H9 (cell line): ENCODE measurements around the gene SYNGAP1. TPM values are rescaled to one million over a fixed set of nuclear protein-coding genes. Genes with fewer than 3 reads are reported as not detected.

ENCODE experiments used
- DNase-seq: peaks from one replicate; pipeline ENCODE4 v3.0.0-alpha.2; 2017
- H2AFZ ChIP-seq: one replicate; pipeline ENCODE4 v1.6.1; 2013; ENCODE audit warnings: mild to moderate bottlenecking, low read length, control low read depth, moderate library complexity
- H2AK5ac ChIP-seq: 2 replicates; pipeline ENCODE4 v1.6.1; 2013; ENCODE audit warnings: low read length, control low read depth, mixed read lengths; ENCODE audit not compliant: insufficient read length
- H2BK120ac ChIP-seq: one replicate; pipeline ENCODE4 v1.6.1; 2013; ENCODE audit warnings: low read depth, mild to moderate bottlenecking, low read length, control low read depth, inconsistent platforms; ENCODE audit not compliant: poor library complexity, severe bottlenecking
- H2BK12ac ChIP-seq: 2 replicates; pipeline ENCODE4 v1.6.1; 2013; ENCODE audit warnings: low read length, control low read depth, mixed read lengths, low read depth; ENCODE audit not compliant: insufficient read length
- H2BK15ac ChIP-seq: 2 replicates; pipeline ENCODE4 v1.6.1; 2013; ENCODE audit warnings: low read depth, low read length, control low read depth
- H2BK20ac ChIP-seq: one replicate; pipeline ENCODE4 v1.6.1; 2013; ENCODE audit warnings: low read depth, mild to moderate bottlenecking, low read length, control low read depth, inconsistent platforms; ENCODE audit not compliant: poor library complexity, severe bottlenecking
- H2BK5ac ChIP-seq: 2 replicates; pipeline ENCODE4 v1.6.1; 2013; ENCODE audit warnings: low read length, control low read depth, mixed read lengths; ENCODE audit not compliant: insufficient read length
- H3K14ac ChIP-seq: 2 replicates; pipeline ENCODE4 v1.6.1; 2013; ENCODE audit warnings: low read length, control low read depth; ENCODE audit not compliant: insufficient read depth
- H3K18ac ChIP-seq: 2 replicates; pipeline ENCODE4 v1.6.1; 2013; ENCODE audit warnings: low read depth, mild to moderate bottlenecking, mixed read lengths, low read length, control low read depth; ENCODE audit not compliant: insufficient read length
- H3K23ac ChIP-seq: 2 replicates; pipeline ENCODE4 v1.6.1; 2013; ENCODE audit warnings: low read length, control low read depth, mixed read lengths, low read depth; ENCODE audit not compliant: insufficient read length
- H3K23me2 ChIP-seq: 2 replicates; pipeline ENCODE4 v1.6.1; 2013; ENCODE audit warnings: low read depth, mild to moderate bottlenecking, mixed read lengths, low read length, control low read depth; ENCODE audit not compliant: insufficient read length, poor library complexity, severe bottlenecking
- H3K27ac ChIP-seq: 2 replicates; pipeline ENCODE4 v1.5.1; 2013; ENCODE audit warnings: low read length, control low read depth, mixed read lengths, low read depth; ENCODE audit not compliant: insufficient read length
- H3K27me3 ChIP-seq: 2 replicates; pipeline ENCODE4 v1.6.1; 2013; ENCODE audit warnings: low read length, control low read depth, inconsistent platforms; ENCODE audit not compliant: insufficient read depth
- H3K4ac ChIP-seq: 2 replicates; pipeline ENCODE4 v1.6.1; 2013; ENCODE audit warnings: low read depth, mild to moderate bottlenecking, control low read depth, inconsistent platforms, low read length, moderate library complexity
- H3K4me1 ChIP-seq: 2 replicates; pipeline ENCODE4 v1.6.1; 2013; ENCODE audit warnings: low read length, control low read depth, inconsistent platforms; ENCODE audit not compliant: insufficient read depth
- H3K4me2 ChIP-seq: 2 replicates; pipeline ENCODE4 v1.6.1; 2013; ENCODE audit warnings: low read length, control low read depth, mixed read lengths; ENCODE audit not compliant: insufficient read length, insufficient read depth
- H3K56ac ChIP-seq: 2 replicates; pipeline ENCODE4 v1.6.1; 2013; ENCODE audit warnings: low read depth, mild to moderate bottlenecking, mixed read lengths, low read length, control low read depth; ENCODE audit not compliant: insufficient read length
- H3K79me1 ChIP-seq: 2 replicates; pipeline ENCODE4 v1.6.1; 2013; ENCODE audit warnings: low read depth, mild to moderate bottlenecking, moderate library complexity, low read length, control low read depth, inconsistent platforms; ENCODE audit not compliant: insufficient read depth, poor library complexity, severe bottlenecking
- H3K79me2 ChIP-seq: 2 replicates; pipeline ENCODE4 v1.6.1; 2013; ENCODE audit warnings: low read length, control low read depth, inconsistent platforms; ENCODE audit not compliant: insufficient read depth
- H3K9ac ChIP-seq: 2 replicates; pipeline ENCODE4 v1.6.1; 2013; ENCODE audit warnings: low read length, control low read depth, mixed read lengths; ENCODE audit not compliant: insufficient read length; ENCODE audit errors: extremely low read depth
- H3K9me3 ChIP-seq: one replicate; pipeline ENCODE4 v1.6.1; 2013; ENCODE audit warnings: low read depth, low read length, inconsistent platforms; ENCODE audit not compliant: control insufficient read depth
- H3T11ph ChIP-seq: one replicate; pipeline ENCODE4 v1.6.1; 2013; ENCODE audit warnings: mild to moderate bottlenecking, low read length, control low read depth, inconsistent platforms
- H4K20me1 ChIP-seq: one replicate; pipeline ENCODE4 v1.6.1; 2013; ENCODE audit not compliant: control insufficient read depth, insufficient read length, insufficient read depth
- H4K5ac ChIP-seq: 2 replicates; pipeline ENCODE4 v1.6.1; 2013; ENCODE audit warnings: low read depth, mild to moderate bottlenecking, mixed read lengths, low read length, control low read depth; ENCODE audit not compliant: insufficient read length
- H4K8ac ChIP-seq: replicated peaks from 2 replicates; pipeline ENCODE4 v1.6.1; 2013; ENCODE audit warnings: low read length, control low read depth, mixed read lengths, low read depth; ENCODE audit not compliant: insufficient read length
- H4K91ac ChIP-seq: 2 replicates; pipeline ENCODE4 v1.6.1; 2013; ENCODE audit warnings: low read depth, mild to moderate bottlenecking, moderate library complexity, mixed read lengths, low read length, control low read depth; ENCODE audit not compliant: insufficient read length
- H3K27ac Mint-ChIP-seq, 3 experiments: 2 replicates in 2 of 3; 3 replicates in 1 of 3; pipeline ENCODE4 v1.8.0; 2020 to 2021; ENCODE audit warnings: mixed read lengths in 3 of 3, mild to moderate bottlenecking in 1 of 3, moderate library complexity in 1 of 3
- H3K27me3 Mint-ChIP-seq: 2 replicates; pipeline ENCODE4 v1.8.0; 2021; ENCODE audit warnings: low read depth, mild to moderate bottlenecking, moderate library complexity, mixed read lengths
- H3K36me3 Mint-ChIP-seq, 3 experiments: 2 replicates in 2 of 3; 3 replicates in 1 of 3; pipeline ENCODE4 v1.8.0; 2020 to 2021; ENCODE audit warnings: low read depth in 3 of 3, mixed read lengths in 3 of 3; ENCODE audit not compliant: insufficient read depth in 1 of 3
- H3K4me1 Mint-ChIP-seq, 2 experiments: 2 replicates each; pipeline ENCODE4 v1.8.0; 2020; ENCODE audit warnings: mixed read lengths in 2 of 2
- H3K4me3 Mint-ChIP-seq, 2 experiments: 2 replicates in 1 of 2; 3 replicates in 1 of 2; pipeline ENCODE4 v1.8.0; 2020 to 2021; ENCODE audit warnings: mild to moderate bottlenecking in 2 of 2, mixed read lengths in 2 of 2, moderate library complexity in 1 of 2
- H3K9me3 Mint-ChIP-seq, 2 experiments: 2 replicates in 1 of 2; 3 replicates in 1 of 2; pipeline ENCODE4 v1.8.0; 2020; ENCODE audit warnings: mild to moderate bottlenecking in 2 of 2, mixed read lengths in 2 of 2, moderate library complexity in 1 of 2
- WGBS: extraction: QIAGEN DNeasy Blood & Tissue Kit; methylation state at CpG from one replicate; pipeline ENCODE4 v1.1.7; 2013; ENCODE audit warnings: missing lambda C conversion rate, low lambda C conversion rate, mixed read lengths; ENCODE audit not compliant: insufficient read length; ENCODE audit errors: extremely low coverage; 5-methylcytosine and 5-hydroxymethylcytosine counted together
- total RNA-seq: library from RNA; stranded (reverse); gene quantifications from 2 replicates; pipeline ENCODE4 v1.2.1, GENCODE V29; 2021
- TF ChIP-seq, protein P1 (sequence below): fragments of 200-600 bp; sonication (generic); conservative IDR thresholded peaks from 3 replicates; pipeline ENCODE4 v1.8.0; 2021; ENCODE audit warnings: antibody characterized with exemption, mild to moderate bottlenecking

The SYNGAP1 gene
- total RNA-seq, 1 experiment from 2014 or later = 121 TPM

DNA sequence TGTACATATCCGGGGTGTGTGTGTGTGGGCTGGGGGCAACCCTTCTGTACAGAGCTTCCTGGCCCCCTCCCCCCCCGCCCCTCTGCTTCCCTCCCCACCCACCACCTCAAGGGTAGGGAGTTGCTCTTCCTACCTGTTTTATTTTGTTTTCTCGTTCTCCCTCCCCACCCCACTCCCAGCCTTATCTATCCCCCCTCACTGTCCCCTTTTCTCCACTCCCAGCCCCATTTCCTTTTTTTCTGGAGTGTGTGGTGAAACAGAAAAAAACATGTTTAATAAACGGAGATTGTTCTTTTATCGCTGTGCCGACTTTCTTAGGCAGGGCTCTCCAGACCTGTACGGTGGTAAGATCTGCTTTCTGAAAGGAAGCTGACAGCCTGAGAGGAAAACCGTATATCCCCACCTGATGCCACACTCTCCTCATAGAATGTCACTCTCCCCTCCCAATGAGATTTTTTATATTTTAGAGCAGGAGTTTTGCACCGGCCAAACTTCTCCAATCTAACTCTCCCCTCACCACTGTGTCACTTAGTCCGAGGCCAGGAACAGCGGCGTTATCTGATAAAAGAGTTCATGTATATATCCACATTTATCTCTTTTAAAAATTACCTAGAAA lies 33.6 kb downstream of the SYNGAP1 start:
- Histone ChIP-seq H3K27me3 (no peaks in the 10 kb centered on the region), H3K23me2 (peaks cover 10% of the 10 kb centered on the region), H4K20me1 (no peaks in the 10 kb centered on the region), H4K91ac (no peak overlapping the region), H3K4me1 (no peaks in the 10 kb centered on the region), H2BK20ac (no peak overlapping the region), H3T11ph (no peak overlapping the region), H3K18ac (no peak overlapping the region), H2BK5ac (no peak overlapping the region), H2BK12ac (no peak overlapping the region), H2AFZ (no peak overlapping the region), H3K9ac (no peak overlapping the region), H3K56ac (no peak overlapping the region), H4K5ac (no peak overlapping the region), H3K27ac (no peak overlapping the region), H3K14ac (no peak overlapping the region), H2AK5ac (no peak overlapping the region), H2BK120ac (no peak overlapping the region), H4K8ac (no peak overlapping the region), H3K23ac (no peak overlapping the region), H3K79me1 (no peaks in the 10 kb centered on the region), H3K9me3 (no peaks in the 10 kb centered on the region), H3K4ac (no peak overlapping the region), H3K4me2 (peak overlapping the region; percentile 78), H3K79me2 (no peaks in the 10 kb centered on the region), H2BK15ac (no peak overlapping the region)
- Mint-ChIP-seq H3K4me3 (peak overlapping the region; percentile 96 to 98), H3K27me3 (no peaks in the 10 kb centered on the region), H3K27ac (peak overlapping the region; percentile 58 to 80 (median 69); a peak in 6 of 7 replicates), H3K9me3 (no peaks in the 10 kb centered on the region), H3K4me1 (peaks cover 17 to 30% of the 10 kb centered on the region in 2 experiments), H3K36me3 (peaks cover 23 to 67% (median 55%) of the 10 kb centered on the region in 3 experiments)
- no peak for DNase-seq
- TF ChIP-seq, protein P1, sequence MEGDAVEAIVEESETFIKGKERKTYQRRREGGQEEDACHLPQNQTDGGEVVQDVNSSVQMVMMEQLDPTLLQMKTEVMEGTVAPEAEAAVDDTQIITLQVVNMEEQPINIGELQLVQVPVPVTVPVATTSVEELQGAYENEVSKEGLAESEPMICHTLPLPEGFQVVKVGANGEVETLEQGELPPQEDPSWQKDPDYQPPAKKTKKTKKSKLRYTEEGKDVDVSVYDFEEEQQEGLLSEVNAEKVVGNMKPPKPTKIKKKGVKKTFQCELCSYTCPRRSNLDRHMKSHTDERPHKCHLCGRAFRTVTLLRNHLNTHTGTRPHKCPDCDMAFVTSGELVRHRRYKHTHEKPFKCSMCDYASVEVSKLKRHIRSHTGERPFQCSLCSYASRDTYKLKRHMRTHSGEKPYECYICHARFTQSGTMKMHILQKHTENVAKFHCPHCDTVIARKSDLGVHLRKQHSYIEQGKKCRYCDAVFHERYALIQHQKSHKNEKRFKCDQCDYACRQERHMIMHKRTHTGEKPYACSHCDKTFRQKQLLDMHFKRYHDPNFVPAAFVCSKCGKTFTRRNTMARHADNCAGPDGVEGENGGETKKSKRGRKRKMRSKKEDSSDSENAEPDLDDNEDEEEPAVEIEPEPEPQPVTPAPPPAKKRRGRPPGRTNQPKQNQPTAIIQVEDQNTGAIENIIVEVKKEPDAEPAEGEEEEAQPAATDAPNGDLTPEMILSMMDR = no peak
- WGBS = no CpG with 5 or more reads among the region's 12 CpGs
